Measurements from ENCODE around the gene SAMD1. TPM values are rescaled to one million over a fixed set of nuclear protein-coding genes. Genes with fewer than 3 reads are reported as not detected.

The SAMD1 gene
- total and polyA plus RNA-seq, 2 of the 8 experiments (the other 6 are each of a cell fraction or from before 2014, with no cell fraction given): 40.0 to 100 TPM

DNA sequence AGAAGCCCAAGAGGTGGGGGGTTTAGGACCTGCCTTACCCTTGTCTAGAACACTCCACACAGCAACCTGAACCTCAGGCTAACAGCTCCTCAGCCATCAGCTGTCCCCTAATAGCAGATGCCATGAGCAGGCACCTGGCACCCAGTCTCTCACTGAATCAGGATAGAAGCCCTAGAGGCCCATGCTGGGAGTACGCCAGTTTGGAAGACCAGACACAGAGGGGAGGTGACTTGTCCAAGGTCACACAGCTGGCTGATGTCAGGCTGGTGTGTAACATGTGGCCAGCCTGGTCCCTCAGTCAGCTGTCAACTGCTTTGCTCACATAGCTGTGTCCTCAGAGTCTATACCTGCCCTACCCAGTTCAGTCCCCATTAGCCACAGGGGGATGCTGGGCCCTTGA, 12.8 kb upstream of the SAMD1 start (continued):
- no peak for TF ChIP-seq FOSL1 (IDR thresholded peaks at IDR 0.05; ENCODE audit: insufficient read depth, low read depth, low read length)
- no peak for TF ChIP-seq USF2 (IDR thresholded peaks at IDR 0.05; ENCODE audit: low read length)
- no peak for TF ChIP-seq SP1 (IDR thresholded peaks at IDR 0.05; ENCODE audit: low read depth, low read length)
- TF ChIP-seq TEAD4 (IDR thresholded peaks at IDR 0.05; ENCODE audit: low read depth, low read length): no peak
- TF ChIP-seq TAF7 (optimal IDR thresholded peaks at IDR 0.05; ENCODE audit: borderline replicate concordance, low read depth, low read length): no peak
